Measurements from ENCODE around the gene CPA4. TPM values are rescaled to one million over a fixed set of nuclear protein-coding genes. Genes with fewer than 3 reads are reported as not detected.

CPA4 gene
- total RNA-seq, 2 experiments from 2014 or later, result not detected

- DNase-seq (ENCODE audit: low spot score), result no peak
- no peaks in the 10 kb centered on the region for H3K36me3 ChIP-seq (ENCODE audit: insufficient read depth, low read length)
- H3K9me3 ChIP-seq (ENCODE audit: low read length), result no peaks in the 10 kb centered on the region
- no peak overlapping the region for H3K4me3 ChIP-seq (ENCODE audit: low read depth, low read length, poor library complexity, severe bottlenecking)
- no TSS peak for BruUV-seq (replicated peaks)
- intact Hi-C loops (cut with micrococcal nuclease; ENCODE audit: unreplicated experiment), result no loop called here
- H3K4me1 ChIP-seq (ENCODE audit: insufficient read depth, low read length, poor library complexity, severe bottlenecking), result no peaks in the 10 kb centered on the region
- H2AFZ ChIP-seq (ENCODE audit: low read length), result no peak overlapping the region
- TF ChIP-seq CTCF (conservative IDR thresholded peaks at IDR 0.05; ENCODE audit: low read length), result no peak
- no peak for TF ChIP-seq EZH2phosphoT487 (IDR thresholded peaks at IDR 0.05; ENCODE audit: borderline replicate concordance, low read depth, low read length)
- no peaks in the 10 kb centered on the region for H3K9me2 ChIP-seq (ENCODE audit: insufficient read depth, low read length)
- H4K20me1 ChIP-seq (ENCODE audit: insufficient read depth, low read length), result no peaks in the 10 kb centered on the region
- no peaks in the 10 kb centered on the region for H3K79me2 ChIP-seq (ENCODE audit: insufficient read depth, low read depth, low read length)
- H3K4me2 ChIP-seq (ENCODE audit: low read length), result no peak overlapping the region
- CTCF ChIA-PET (ENCODE audit: unreplicated experiment), result no interaction called here
- no peak overlapping the region for H3K27ac ChIP-seq (ENCODE audit: low read depth, low read length, poor library complexity, severe bottlenecking)
- POLR2A ChIA-PET, result no interaction called here
Measured at GRCh38 chr7:130288829-130289228, 4.1 kb upstream of the CPA4 start.

- Histone ChIP-seq H3K36me3 (ENCODE audit: insufficient read depth, low read length) (no peaks in the 10 kb centered on the region), H2AFZ (ENCODE audit: low read length) (no peak overlapping the region), H3K9me3 (ENCODE audit: low read length) (no peaks in the 10 kb centered on the region), H3K27ac (ENCODE audit: low read depth, low read length, poor library complexity, severe bottlenecking) (no peak overlapping the region), H3K4me1 (ENCODE audit: insufficient read depth, low read length, poor library complexity, severe bottlenecking) (no peaks in the 10 kb centered on the region), H3K4me2 (ENCODE audit: low read length) (no peak overlapping the region), H3K4me3 (ENCODE audit: low read depth, low read length, poor library complexity, severe bottlenecking) (no peak overlapping the region), H4K20me1 (ENCODE audit: insufficient read depth, low read length) (no peaks in the 10 kb centered on the region), H3K79me2 (ENCODE audit: insufficient read depth, low read depth, low read length) (no peaks in the 10 kb centered on the region), H3K9me2 (ENCODE audit: insufficient read depth, low read length) (no peaks in the 10 kb centered on the region)
- intact Hi-C loops (cut with micrococcal nuclease; ENCODE audit: unreplicated experiment), result no loop called here
- ChIA-PET CTCF (ENCODE audit: unreplicated experiment) (no interaction called here), POLR2A (no interaction called here)
- no peak for DNase-seq (ENCODE audit: low spot score)
- TF ChIP-seq EZH2phosphoT487 (IDR thresholded peaks at IDR 0.05; ENCODE audit: borderline replicate concordance, low read depth, low read length) (no peak), CTCF (conservative IDR thresholded peaks at IDR 0.05; ENCODE audit: low read length) (no peak)
- BruUV-seq (replicated peaks), result no TSS peak
Measured at GRCh38 chr7:130289478-130289877, 3.5 kb upstream of the CPA4 start.

GRCh38 chr7:130290745-130291144 lies 2.2 kb upstream of the CPA4 start:
- H3K4me3 ChIP-seq (ENCODE audit: low read depth, low read length, poor library complexity, severe bottlenecking), result no peak overlapping the region
- no peaks in the 10 kb centered on the region for H3K4me1 ChIP-seq (ENCODE audit: insufficient read depth, low read length, poor library complexity, severe bottlenecking)
- no TSS peak for BruUV-seq (replicated peaks)
- DNase-seq (ENCODE audit: low spot score), result no peak
- ChIA-PET POLR2A (no interaction called here), CTCF (ENCODE audit: unreplicated experiment) (no interaction called here)
- H3K79me2 ChIP-seq (ENCODE audit: insufficient read depth, low read depth, low read length), result no peaks in the 10 kb centered on the region
- H3K27ac ChIP-seq (ENCODE audit: low read depth, low read length, poor library complexity, severe bottlenecking), result no peak overlapping the region
- TF ChIP-seq CTCF (conservative IDR thresholded peaks at IDR 0.05; ENCODE audit: low read length) (no peak), EZH2phosphoT487 (IDR thresholded peaks at IDR 0.05; ENCODE audit: borderline replicate concordance, low read depth, low read length) (no peak)
- no peaks in the 10 kb centered on the region for H4K20me1 ChIP-seq (ENCODE audit: insufficient read depth, low read length)
- H3K4me2 ChIP-seq (ENCODE audit: low read length), result no peak overlapping the region
- no peak overlapping the region for H2AFZ ChIP-seq (ENCODE audit: low read length)
- H3K9me3 ChIP-seq (ENCODE audit: low read length), result no peaks in the 10 kb centered on the region
- no peaks in the 10 kb centered on the region for H3K9me2 ChIP-seq (ENCODE audit: insufficient read depth, low read length)
- intact Hi-C loops (cut with micrococcal nuclease; ENCODE audit: unreplicated experiment), result no loop called here
- H3K36me3 ChIP-seq (ENCODE audit: insufficient read depth, low read length), result no peaks in the 10 kb centered on the region
